KOPT-K1 (cell line): ENCODE measurements around the gene GAB3.
"Not testable (repeated sequence)": the region's sequence is repeated elsewhere in the genome, so short reads cannot be mapped to it uniquely, and the experiment has no call there.

Source experiments
- H3K27ac ChIP-seq: fragments of 200-600 bp; sonication (generic); 2 replicates; pipeline ENCODE4 v1.5.1; 2016; ENCODE audit warnings: antibody characterized with exemption, mild to moderate bottlenecking, low read depth, low read length; ENCODE audit not compliant: poor library complexity, severe bottlenecking
- H3K36me3 ChIP-seq: fragments of 200-600 bp; sonication (generic); 2 replicates; pipeline ENCODE4 v1.5.1; 2017; ENCODE audit warnings: antibody characterized with exemption, mild to moderate bottlenecking, low read length, moderate library complexity; ENCODE audit not compliant: insufficient read depth
- H3K9me3 ChIP-seq: fragments of 200-600 bp; sonication (generic); 2 replicates; pipeline ENCODE4 v1.5.1; 2017; ENCODE audit warnings: antibody characterized with exemption, low read length, mild to moderate bottlenecking; ENCODE audit not compliant: insufficient read depth, poor library complexity, severe bottlenecking

GAB3 gene

GRCh38 chrX:154661170-154661569 is 89.7 kb downstream of the GAB3 start:
- Histone ChIP-seq H3K9me3 (peaks cover 11% of the 10 kb centered on the region), H3K36me3 (no peaks in the 10 kb centered on the region), H3K27ac (no peak overlapping the region)

GRCh38 chrX:154660541-154660940 is 90.3 kb downstream of the GAB3 start:
- peaks cover 11% of the 10 kb centered on the region for H3K9me3 ChIP-seq
- no peak overlapping the region for H3K27ac ChIP-seq
- no peaks in the 10 kb centered on the region for H3K36me3 ChIP-seq

GRCh38 chrX:154658957-154659356 is 91.9 kb downstream of the GAB3 start:
- no peak overlapping the region for H3K27ac ChIP-seq
- peaks cover 11% of the 10 kb centered on the region for H3K9me3 ChIP-seq
- no peaks in the 10 kb centered on the region for H3K36me3 ChIP-seq

- H3K9me3 ChIP-seq: peaks cover 9% of the 10 kb centered on the region
- H3K27ac ChIP-seq: no peak overlapping the region
- H3K36me3 ChIP-seq: no peaks in the 10 kb centered on the region
These were observed 92.7 kb downstream of the GAB3 start for GRCh38 chrX:154658187-154658586.

- peaks cover under 1% of the 10 kb centered on the region for H3K9me3 ChIP-seq
- H3K27ac ChIP-seq: no peak overlapping the region
- H3K36me3 ChIP-seq: no peaks in the 10 kb centered on the region
These were observed 93.6 kb downstream of the GAB3 start for GRCh38 chrX:154657226-154657805.

- Histone ChIP-seq H3K9me3 (no peaks in the 10 kb centered on the region), H3K36me3 (no peaks in the 10 kb centered on the region), H3K27ac (no peak overlapping the region)
These were observed 95.1 kb downstream of the GAB3 start for GRCh38 chrX:154655786-154656185.

GRCh38 chrX:154655346-154655745 is 95.5 kb downstream of the GAB3 start:
- Histone ChIP-seq H3K27ac (no peak overlapping the region), H3K9me3 (no peaks in the 10 kb centered on the region), H3K36me3 (no peaks in the 10 kb centered on the region)

- H3K36me3 ChIP-seq: no peaks in the 10 kb centered on the region
- no peak overlapping the region for H3K27ac ChIP-seq
- no peaks in the 10 kb centered on the region for H3K9me3 ChIP-seq
These were observed 96.0 kb downstream of the GAB3 start for GRCh38 chrX:154654925-154655324.

- Histone ChIP-seq H3K36me3 (no peaks in the 10 kb centered on the region), H3K27ac (no peak overlapping the region), H3K9me3 (no peaks in the 10 kb centered on the region)
These were observed 96.5 kb downstream of the GAB3 start for GRCh38 chrX:154654372-154654771.

- H3K9me3 ChIP-seq, H3K27ac ChIP-seq, H3K36me3 ChIP-seq: not testable (repeated sequence)
These were observed 97.5 kb downstream of the GAB3 start, which contains the start of gene CTAG2 for GRCh38 chrX:154653413-154653812. Gene CTAG2, minus strand, starts transcription at chrX:154653579. Its CDS starts 64 bp downstream, at chrX:154653515.

GRCh38 chrX:154653048-154653401 is 97.9 kb downstream of the GAB3 start:
- no peak overlapping the region for H3K27ac ChIP-seq
- H3K9me3 ChIP-seq: no peaks in the 10 kb centered on the region
- H3K36me3 ChIP-seq: no peaks in the 10 kb centered on the region

GRCh38 chrX:154652311-154653047 is 98.4 kb downstream of the GAB3 start:
- Histone ChIP-seq H3K36me3 (no peaks in the 10 kb centered on the region), H3K9me3 (no peaks in the 10 kb centered on the region), H3K27ac (no peak overlapping the region)

- H3K9me3 ChIP-seq: no peaks in the 10 kb centered on the region
- no peak overlapping the region for H3K27ac ChIP-seq
- H3K36me3 ChIP-seq: no peaks in the 10 kb centered on the region
These were observed 100.7 kb downstream of the GAB3 start for GRCh38 chrX:154650221-154650510.

- Histone ChIP-seq H3K27ac (no peak overlapping the region), H3K36me3 (no peaks in the 10 kb centered on the region), H3K9me3 (no peaks in the 10 kb centered on the region)
These were observed 101.2 kb downstream of the GAB3 start for GRCh38 chrX:154649503-154650220.

GRCh38 chrX:154648931-154649330 is 101.9 kb downstream of the GAB3 start:
- Histone ChIP-seq H3K36me3 (no peaks in the 10 kb centered on the region), H3K9me3 (no peaks in the 10 kb centered on the region), H3K27ac (no peak overlapping the region)
